ENCODE measurements around the gene ZNF474. TPM values are rescaled to one million over a fixed set of nuclear protein-coding genes. Genes with fewer than 3 reads are reported as not detected.

ZNF474 gene
- total and polyA plus RNA-seq, 2 donors (not counting 1 experiment from before 2014, with no cell fraction given): 0.12 TPM; not detected in 1

GRCh38 chr5:122164070-122164435, 34.7 kb downstream of the ZNF474 start:
- H3K36me3 ChIP-seq (replicated peaks in 1 of 2; ENCODE audit: control extremely low read depth in 1 of 2, control insufficient read depth in 1 of 2, extremely low read depth in 1 of 2, insufficient read depth in 2 of 2, low read length in 1 of 2): no peaks in the 10 kb centered on the region
- no peak overlapping the region for H3K4me3 ChIP-seq (ENCODE audit: control extremely low read depth in 1 of 5, extremely low read depth in 1 of 5, insufficient read depth in 1 of 5, low read depth in 2 of 5, low read length in 4 of 5)
- Mint-ChIP-seq H3K9me3 (ENCODE audit: insufficient read depth) (no peaks in the 10 kb centered on the region), H3K27ac (no peak overlapping the region), H3K4me1 (no peaks in the 10 kb centered on the region), H3K27me3 (peaks cover 3% of the 10 kb centered on the region), H3K4me3 (no peak overlapping the region)
- H4K20me1 ChIP-seq (ENCODE audit: control insufficient read depth, insufficient read depth, low read length, poor library complexity, severe bottlenecking): no peaks in the 10 kb centered on the region
- no peak overlapping the region for H3K4me2 ChIP-seq (replicated peaks; ENCODE audit: low read depth, low read length, poor library complexity, severe bottlenecking)
- H3K4me1 ChIP-seq (ENCODE audit: control insufficient read depth in 2 of 2, insufficient read depth in 2 of 2, low read length in 2 of 2): no peaks in the 10 kb centered on the region
- H3K9me3 ChIP-seq (ENCODE audit: control extremely low read depth in 1 of 3, control insufficient read depth in 2 of 3, insufficient read depth in 1 of 3, low read length in 2 of 3): no peaks in the 10 kb centered on the region
- no peaks in the 10 kb centered on the region for H3K79me2 ChIP-seq (ENCODE audit: control insufficient read depth, insufficient read depth, low read length)
- H3K9ac ChIP-seq (ENCODE audit: low read length): no peak overlapping the region
- CTCF ChIA-PET: no interaction called here
- no peak for TF ChIP-seq EZH2 (IDR thresholded peaks at IDR 0.05; ENCODE audit: borderline replicate concordance, insufficient read depth, low read depth, low read length, poor library complexity, severe bottlenecking)
- TF ChIP-seq CTCF (IDR thresholded peaks at IDR 0.05): no peak
- POLR2A ChIA-PET: no interaction called here
- intact Hi-C loops (cut with micrococcal nuclease): no loop called here
- no peaks in the 10 kb centered on the region for H3K27me3 ChIP-seq (replicated peaks in 1 of 4; ENCODE audit: control extremely low read depth in 1 of 4, control insufficient read depth in 3 of 4, insufficient read depth in 4 of 4, low read length in 3 of 4)
- no peak overlapping the region for H3K27ac ChIP-seq (ENCODE audit: low read length in 2 of 2)
- ATAC-seq (ENCODE audit: low read depth) (no peak), DNase-seq (no peak)
- no peak overlapping the region for H2AFZ ChIP-seq (ENCODE audit: insufficient read depth, low read depth, low read length, poor library complexity, severe bottlenecking)

- DNase-seq: no peak
- Histone ChIP-seq H3K9ac (ENCODE audit: low read length) (no peak overlapping the region), H3K36me3 (replicated peaks in 1 of 2; ENCODE audit: control extremely low read depth in 1 of 2, control insufficient read depth in 1 of 2, extremely low read depth in 1 of 2, insufficient read depth in 2 of 2, low read length in 1 of 2) (no peaks in the 10 kb centered on the region), H3K9me3 (ENCODE audit: control extremely low read depth in 1 of 3, control insufficient read depth in 2 of 3, insufficient read depth in 1 of 3, low read length in 2 of 3) (no peaks in the 10 kb centered on the region), H3K4me2 (replicated peaks; ENCODE audit: low read depth, low read length, poor library complexity, severe bottlenecking) (no peak overlapping the region), H3K79me2 (ENCODE audit: control insufficient read depth, insufficient read depth, low read length) (no peaks in the 10 kb centered on the region), H3K4me1 (ENCODE audit: control insufficient read depth in 2 of 2, insufficient read depth in 2 of 2, low read length in 2 of 2) (no peaks in the 10 kb centered on the region), H3K4me3 (ENCODE audit: control extremely low read depth in 1 of 5, extremely low read depth in 1 of 5, insufficient read depth in 1 of 5, low read depth in 2 of 5, low read length in 4 of 5) (no peak overlapping the region), H2AFZ (ENCODE audit: insufficient read depth, low read depth, low read length, poor library complexity, severe bottlenecking) (no peak overlapping the region), H3K27ac (ENCODE audit: low read length in 2 of 2) (no peak overlapping the region), H3K27me3 (replicated peaks in 1 of 4; ENCODE audit: control extremely low read depth in 1 of 4, control insufficient read depth in 3 of 4, insufficient read depth in 4 of 4, low read length in 3 of 4) (no peaks in the 10 kb centered on the region), H4K20me1 (ENCODE audit: control insufficient read depth, insufficient read depth, low read length, poor library complexity, severe bottlenecking) (no peaks in the 10 kb centered on the region)
- ChIA-PET POLR2A (no interaction called here), CTCF (no interaction called here)
- Mint-ChIP-seq H3K4me3 (no peak overlapping the region), H3K27me3 (peaks cover 1% of the 10 kb centered on the region), H3K4me1 (no peaks in the 10 kb centered on the region), H3K27ac (no peak overlapping the region), H3K9me3 (ENCODE audit: insufficient read depth) (no peaks in the 10 kb centered on the region)
- WGBS (ENCODE audit: insufficient coverage): 80% methylated on average over 2 of the region's 3 CpGs
- TF ChIP-seq CTCF (IDR thresholded peaks at IDR 0.05) (no peak), EZH2 (IDR thresholded peaks at IDR 0.05; ENCODE audit: borderline replicate concordance, insufficient read depth, low read depth, low read length, poor library complexity, severe bottlenecking) (no peak)
- ATAC-seq (ENCODE audit: low read depth): no peak
- intact Hi-C loops (cut with micrococcal nuclease): no loop called here
Observed at GRCh38 chr5:122164831-122165558, 35.6 kb downstream of the ZNF474 start.

All from B cell (primary cell).